IMR-90 (cell line): ENCODE data around the gene LYPD4. TPM values are rescaled to one million over a fixed set of nuclear protein-coding genes. Genes with fewer than 3 reads are reported as not detected.

Experiments used
- ATAC-seq: fragments of 200-7000 bp; cut with Tn5 transposase; 2 replicates; pipeline ENCODE4 v1.9.1; 2020; ENCODE audit warnings: low read depth, mild to moderate bottlenecking, moderate library complexity
- BruUV-seq: library from RNA; stranded (reverse); fragments of 400-500 nt; replicated peaks from 2 replicates; lab custom pipeline; 2021; lab: Mats Ljungman, UMichigan
- CTCF ChIA-PET: fragments of 300-600 bp; formaldehyde crosslinking; extraction: SDS; loops from one replicate; lab custom pipeline; 2021; ENCODE audit warnings: antibody characterized with exemption; lab: Yijun Ruan, JAX
- POLR2A ChIA-PET: fragments of 300-600 bp; sonication (Branson Sonifier 250); formaldehyde crosslinking; loops from one replicate; lab custom pipeline; 2022; ENCODE audit warnings: antibody characterized with exemption; ENCODE audit not compliant: unreplicated experiment; lab: Charles Lee
- DNase-seq: peaks from one replicate; pipeline ENCODE4 v3.0.0; 2013
- H2AFZ ChIP-seq: replicated peaks from 2 replicates; pipeline ENCODE3; 2013; ENCODE audit warnings: low read length, mild to moderate bottlenecking; ENCODE audit not compliant: poor library complexity
- H2AK5ac ChIP-seq: 2 replicates; pipeline ENCODE4 v1.6.1; 2013; ENCODE audit warnings: low read depth, low read length, inconsistent platforms
- H2AK9ac ChIP-seq: replicated peaks from 2 replicates; pipeline ENCODE3; 2013; ENCODE audit warnings: mild to moderate bottlenecking, low read depth, low read length, moderate library complexity; ENCODE audit not compliant: poor library complexity
- H2BK120ac ChIP-seq: 2 replicates; pipeline ENCODE4 v1.6.1; 2013; ENCODE audit warnings: low read depth, low read length, inconsistent platforms
- H2BK15ac ChIP-seq: 3 replicates; pipeline ENCODE4 v1.6.1; 2013; ENCODE audit warnings: low read depth, low read length, inconsistent platforms
- H2BK20ac ChIP-seq: 2 replicates; pipeline ENCODE4 v1.6.1; 2013; ENCODE audit warnings: low read depth, mild to moderate bottlenecking, inconsistent platforms, low read length, moderate library complexity
- H2BK5ac ChIP-seq: 2 replicates; pipeline ENCODE4 v1.6.1; 2013; ENCODE audit warnings: mild to moderate bottlenecking, low read depth, low read length, inconsistent platforms; ENCODE audit not compliant: poor library complexity, severe bottlenecking
- H3K14ac ChIP-seq: replicated peaks from 2 replicates; pipeline ENCODE4 v1.6.1; 2013; ENCODE audit warnings: low read depth, low read length, inconsistent platforms
- H3K18ac ChIP-seq: 2 replicates; pipeline ENCODE4 v1.6.1; 2013; ENCODE audit warnings: low read depth, low read length, control low read depth
- H3K23ac ChIP-seq: 2 replicates; pipeline ENCODE4 v1.6.1; 2013; ENCODE audit warnings: low read depth, low read length, inconsistent platforms
- H3K27ac ChIP-seq: 2 replicates; pipeline ENCODE4 v1.5.1; 2013; ENCODE audit warnings: mild to moderate bottlenecking, control low read depth, low read length; ENCODE audit not compliant: insufficient read depth
- H3K27me3 ChIP-seq: 2 replicates; pipeline ENCODE4 v1.6.1; 2013; ENCODE audit warnings: low read length; ENCODE audit not compliant: control insufficient read depth, insufficient read depth
- H3K36me3 ChIP-seq: 2 replicates; pipeline ENCODE4 v1.6.1; 2013; ENCODE audit warnings: low read length, mixed read lengths; ENCODE audit not compliant: control insufficient read depth, insufficient read depth
- H3K4ac ChIP-seq: 2 replicates; pipeline ENCODE4 v1.6.1; 2013; ENCODE audit warnings: low read depth, low read length, inconsistent platforms
- H3K4me1 ChIP-seq: 2 replicates; pipeline ENCODE4 v1.6.1; 2013; ENCODE audit warnings: low read length, mixed read lengths; ENCODE audit not compliant: control insufficient read depth, insufficient read depth
- H3K4me2 ChIP-seq: 2 replicates; pipeline ENCODE4 v1.6.1; 2013; ENCODE audit warnings: low read depth, mild to moderate bottlenecking, control low read depth, low read length, moderate library complexity
- H3K4me3 ChIP-seq: 2 replicates; pipeline ENCODE4 v1.5.1; 2013; ENCODE audit warnings: low read depth, mild to moderate bottlenecking, control low read depth, low read length, moderate library complexity; ENCODE audit not compliant: insufficient read depth
- H3K56ac ChIP-seq: 2 replicates; pipeline ENCODE4 v1.6.1; 2013; ENCODE audit warnings: low read length, inconsistent platforms; ENCODE audit not compliant: insufficient read depth; ENCODE audit errors: extremely low read depth
- H3K79me1 ChIP-seq, 2 experiments: 2 replicates each; pipeline ENCODE4 v1.6.1; 2013; ENCODE audit warnings: low read length in 2 of 2, inconsistent platforms in 1 of 2, low read depth in 1 of 2
- H3K9ac ChIP-seq: 2 replicates; pipeline ENCODE4 v1.6.1; 2013; ENCODE audit warnings: low read depth, low read length, control low read depth
- H3K9me1 ChIP-seq: 2 replicates; pipeline ENCODE4 v1.6.1; 2013; ENCODE audit warnings: low read length, inconsistent platforms; ENCODE audit not compliant: insufficient read depth
- H3K9me3 ChIP-seq: 2 replicates; pipeline ENCODE4 v1.6.1; 2013; ENCODE audit warnings: low read length; ENCODE audit not compliant: control insufficient read depth, insufficient read depth
- H4K20me1 ChIP-seq: 2 replicates; pipeline ENCODE4 v1.6.1; 2013; ENCODE audit warnings: low read length, inconsistent platforms; ENCODE audit not compliant: insufficient read depth
- H4K5ac ChIP-seq: 2 replicates; pipeline ENCODE4 v1.6.1; 2013; ENCODE audit warnings: mild to moderate bottlenecking, low read depth, low read length, control low read depth
- H4K8ac ChIP-seq, 2 experiments: 2 replicates each; pipeline ENCODE4 v1.6.1; 2013; ENCODE audit warnings: low read depth in 2 of 2, low read length in 2 of 2, control low read depth in 1 of 2, inconsistent platforms in 1 of 2
- H4K91ac ChIP-seq: 2 replicates; pipeline ENCODE4 v1.6.1; 2013; ENCODE audit warnings: low read depth, low read length, inconsistent platforms; ENCODE audit not compliant: insufficient read depth
- BHLHE40 ChIP-seq: fragments of 150-350 bp; IDR thresholded peaks from 2 replicates; pipeline ENCODE4 v1.6.1; 2016; ENCODE audit warnings: mild to moderate bottlenecking, low read depth, low read length
- CEBPB ChIP-seq: IDR thresholded peaks from 2 replicates; pipeline ENCODE4 v1.6.1; 2012; ENCODE audit warnings: low read depth, low read length, improper control_type of control experiment
- CHD1 ChIP-seq: IDR thresholded peaks from 2 replicates; pipeline ENCODE4 v1.6.1; 2012; ENCODE audit warnings: low read depth, low read length, improper control_type of control experiment
- CTCF ChIP-seq: conservative IDR thresholded peaks from 2 replicates; pipeline ENCODE4 v1.5.1; 2012; ENCODE audit warnings: mild to moderate bottlenecking, low read depth, low read length, improper control_type of control experiment
- FOS ChIP-seq: fragments of 150-350 bp; IDR thresholded peaks from 2 replicates; pipeline ENCODE4 v1.6.1; 2016; ENCODE audit warnings: low read depth, low read length
- MAFK ChIP-seq: IDR thresholded peaks from 2 replicates; pipeline ENCODE4 v1.6.1; 2012; ENCODE audit warnings: low read depth, low read length, improper control_type of control experiment
- MAZ ChIP-seq: IDR thresholded peaks from 2 replicates; pipeline ENCODE4 v1.6.1; 2012; ENCODE audit warnings: low read depth, mild to moderate bottlenecking, low read length, improper control_type of control experiment, moderate library complexity, borderline replicate concordance
- MXI1 ChIP-seq: IDR thresholded peaks from 2 replicates; pipeline ENCODE4 v1.6.1; 2012; ENCODE audit warnings: low read depth, mild to moderate bottlenecking, low read length, moderate library complexity, borderline replicate concordance
- NFE2L2 ChIP-seq: fragments of 150-350 bp; IDR thresholded peaks from 2 replicates; pipeline ENCODE4 v1.6.1; 2016; ENCODE audit warnings: low read depth, mild to moderate bottlenecking, low read length
- POLR2A ChIP-seq: IDR thresholded peaks from 2 replicates; pipeline ENCODE4 v1.6.1; 2012; ENCODE audit warnings: mild to moderate bottlenecking, low read depth, low read length
- RAD21 ChIP-seq: IDR thresholded peaks from 2 replicates; pipeline ENCODE4 v1.6.1; 2012; ENCODE audit warnings: low read length, improper control_type of control experiment
- RCOR1 ChIP-seq: IDR thresholded peaks from 2 replicates; pipeline ENCODE4 v1.6.1; 2012; ENCODE audit warnings: mild to moderate bottlenecking, low read length, improper control_type of control experiment; ENCODE audit not compliant: insufficient replicate concordance
- RFX5 ChIP-seq: IDR thresholded peaks from 2 replicates; pipeline ENCODE4 v1.8.0; 2012; ENCODE audit warnings: low read depth, mild to moderate bottlenecking, low read length, moderate library complexity
- SMC3 ChIP-seq: fragments of 150-350 bp; IDR thresholded peaks from 2 replicates; pipeline ENCODE4 v1.6.1; 2016; ENCODE audit warnings: low read depth, mild to moderate bottlenecking, antibody characterized with exemption, low read length, moderate library complexity
- USF2 ChIP-seq: fragments of 150-350 bp; IDR thresholded peaks from 2 replicates; pipeline ENCODE4 v1.6.1; 2017; ENCODE audit warnings: mild to moderate bottlenecking, antibody characterized with exemption, low read length, low read depth
- WGBS, 2 experiments: methylation state at CpG; one replicate each; pipeline versions ENCODE4 v1.1.5 to v1.1.7; 2013; ENCODE audit warnings: missing lambda C conversion rate in 2 of 2; ENCODE audit not compliant: insufficient read length in 1 of 2; ENCODE audit errors: extremely low coverage in 2 of 2; 5-methylcytosine and 5-hydroxymethylcytosine counted together
- dilution Hi-C: fragments of 300-500 bp; cut with HindIII; formaldehyde crosslinking; loops from one replicate; pipeline ENCODE4 v1.14.3; 2018; ENCODE audit warnings: low sequenced_read_pairs; ENCODE audit not compliant: unreplicated experiment
- in situ Hi-C: fragments of 300-500 bp; cut with MboI; formaldehyde crosslinking; loops from 3 replicates; pipeline ENCODE4 v1.14.3; 2019; ENCODE audit warnings: low sequenced_read_pairs, inconsistent platforms, mixed read lengths
- intact Hi-C: fragments of 100-400 bp; cut with micrococcal nuclease; formaldehyde crosslinking; loops from 2 replicates; pipeline ENCODE4 v1.10.0; 2022
- polyA plus RNA-seq, 3 experiments: library from polyadenylated mRNA; depleted of rRNA; stranded (reverse); fragments of >200 nt; gene quantifications; 2 replicates each; pipeline ENCODE4 v1.2.3, GENCODE V29; 2012; ENCODE audit warnings: low replicate concordance in 1 of 3
- total RNA-seq: library from RNA; depleted of rRNA; stranded (reverse); fragments of >200 nt; gene quantifications from 2 replicates; pipeline ENCODE4 v1.2.3, GENCODE V29; 2012
- TF ChIP-seq, protein P1 (sequence below): fragments of 150-350 bp; IDR thresholded peaks from 2 replicates; pipeline ENCODE4 v1.6.1; 2016; ENCODE audit warnings: low read depth, mild to moderate bottlenecking, low read length, moderate library complexity, borderline replicate concordance

LYPD4 gene
- total and polyA plus RNA-seq, 2 of the 4 experiments (the other 2 are of a cell fraction), result not detected

DNA sequence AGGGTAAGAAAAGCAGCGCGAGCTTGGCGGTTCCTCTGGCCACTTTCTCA is 343 bp upstream of the LYPD4 start, which contains the start of gene DMRTC2:
TSS of gene DMRTC2 (plus strand) at position 42 of the 50 bp plus-strand sequence. CDS start 2,387 bp downstream, outside the sequence.
- no peak within 1 kb of the TSS for H4K8ac ChIP-seq

More for the DNA sequence above, 343 bp upstream of the LYPD4 start, which contains the start of gene DMRTC2:
- Histone ChIP-seq H2AK9ac (peak within 1 kb of the TSS; percentile 52), H3K4me3 (no peak within 1 kb of the TSS), H4K91ac (no peak within 1 kb of the TSS), H2BK5ac (no peak within 1 kb of the TSS), H2BK20ac (no peak within 1 kb of the TSS), H3K23ac (no peak within 1 kb of the TSS), H3K4me2 (no peak within 1 kb of the TSS), H3K18ac (no peak within 1 kb of the TSS), H2BK120ac (no peak within 1 kb of the TSS), H2AFZ (no peak within 1 kb of the TSS), H3K4me1 (no peaks in the 10 kb centered on the region), H3K36me3 (no peaks in the 10 kb centered on the region), H3K56ac (no peak within 1 kb of the TSS), H2BK15ac (no peak within 1 kb of the TSS), H2AK5ac (no peak within 1 kb of the TSS), H3K9me1 (no peaks in the 10 kb centered on the region), H3K79me1 (no peaks in the 10 kb centered on the region), H3K27ac (no peak within 1 kb of the TSS), H4K20me1 (no peaks in the 10 kb centered on the region), H3K9me3 (no peaks in the 10 kb centered on the region), H3K4ac (no peak within 1 kb of the TSS), H3K9ac (no peak within 1 kb of the TSS), H3K27me3 (peaks cover 6% of the 10 kb centered on the region), H4K5ac (no peak within 1 kb of the TSS), H3K14ac (no peak within 1 kb of the TSS)
- BruUV-seq, result no TSS peak
- TF ChIP-seq SMC3 (no peak), NFE2L2 (no peak), POLR2A (no peak), USF2 (no peak), RCOR1 (no peak), FOS (no peak), CEBPB (no peak), CTCF (no peak), RAD21 (no peak), MAFK (no peak), CHD1 (no peak), MXI1 (no peak), BHLHE40 (no peak), RFX5 (no peak), MAZ (no peak)
- TF ChIP-seq, protein P1, sequence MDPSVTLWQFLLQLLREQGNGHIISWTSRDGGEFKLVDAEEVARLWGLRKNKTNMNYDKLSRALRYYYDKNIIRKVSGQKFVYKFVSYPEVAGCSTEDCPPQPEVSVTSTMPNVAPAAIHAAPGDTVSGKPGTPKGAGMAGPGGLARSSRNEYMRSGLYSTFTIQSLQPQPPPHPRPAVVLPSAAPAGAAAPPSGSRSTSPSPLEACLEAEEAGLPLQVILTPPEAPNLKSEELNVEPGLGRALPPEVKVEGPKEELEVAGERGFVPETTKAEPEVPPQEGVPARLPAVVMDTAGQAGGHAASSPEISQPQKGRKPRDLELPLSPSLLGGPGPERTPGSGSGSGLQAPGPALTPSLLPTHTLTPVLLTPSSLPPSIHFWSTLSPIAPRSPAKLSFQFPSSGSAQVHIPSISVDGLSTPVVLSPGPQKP, result no peak
- dilution Hi-C loops (no loop called here), in situ Hi-C loops (no loop called here), intact Hi-C loops (no loop called here)
- WGBS, 2 experiments, result no CpG with 5 or more reads among the region's 3 CpGs
- no peak for DNase-seq
- ATAC-seq, result no peak
- CTCF ChIA-PET, result no interaction called here
- POLR2A ChIA-PET, result no interaction called here
